Limb (tissue), 2 donors: ENCODE measurements around the gene OLFM1.
A peak's percentile ranks its signal among the peaks of the same experiment; 100 is the strongest.
"Not testable (repeated sequence)": the region's sequence is repeated elsewhere in the genome, so short reads cannot be mapped to it uniquely, and the experiment has no call there.

ENCODE experiments used
- DNase-seq, 2 donors: peaks; one replicate each; pipeline ENCODE4 v3.0.0-alpha.2; 2016; ENCODE audit errors: extremely low spot score in 2 of 2

Gene OLFM1

GRCh38 chr9:135150981-135151380, 63.5 kb downstream of the OLFM1 start:
- no peak for DNase-seq

GRCh38 chr9:135151757-135152613, 64.5 kb downstream of the OLFM1 start:
- no peak for DNase-seq

GRCh38 chr9:135152614-135153334, 65.3 kb downstream of the OLFM1 start:
- DNase-seq: no peak

GRCh38 chr9:135154050-135154615, 66.7 kb downstream of the OLFM1 start:
- DNase-seq: no peak

GRCh38 chr9:135155396-135155795, 67.9 kb downstream of the OLFM1 start:
- DNase-seq: no peak

- DNase-seq: peak; percentile 48 to 80
Observed at GRCh38 chr9:135156525-135157510, 69.3 kb downstream of the OLFM1 start.

GRCh38 chr9:135157856-135158563, 70.5 kb downstream of the OLFM1 start:
- no peak for DNase-seq

GRCh38 chr9:135158564-135158937, 71.1 kb downstream of the OLFM1 start:
- DNase-seq: no peak

- DNase-seq: no peak
Observed at GRCh38 chr9:135159801-135160200, 72.3 kb downstream of the OLFM1 start.

GRCh38 chr9:135160862-135161261, 73.4 kb downstream of the OLFM1 start:
- DNase-seq: no peak

- DNase-seq: not testable (repeated sequence)
Observed at GRCh38 chr9:135162599-135162998, 75.1 kb downstream of the OLFM1 start.

GRCh38 chr9:135163023-135163780, 75.7 kb downstream of the OLFM1 start:
- no peak for DNase-seq

GRCh38 chr9:135164036-135164435, 76.6 kb downstream of the OLFM1 start:
- DNase-seq: no peak

GRCh38 chr9:135165003-135165711, 77.7 kb downstream of the OLFM1 start:
- no peak for DNase-seq

GRCh38 chr9:135165756-135166519, 78.5 kb downstream of the OLFM1 start:
- no peak for DNase-seq

GRCh38 chr9:135166565-135166964, 79.1 kb downstream of the OLFM1 start:
- DNase-seq: no peak

- DNase-seq: no peak
Observed at GRCh38 chr9:135167356-135167755, 79.9 kb downstream of the OLFM1 start.

- no peak for DNase-seq
Observed at GRCh38 chr9:135167849-135168655, 80.6 kb downstream of the OLFM1 start.
